Esophagus mucosa (tissue), 1 donor: Measurements from ENCODE around the gene PRDM16. TPM values are rescaled to one million over a fixed set of nuclear protein-coding genes. Genes with fewer than 3 reads are reported as not detected.
"Not testable (repeated sequence)": the region's sequence is repeated elsewhere in the genome, so short reads cannot be mapped to it uniquely, and the experiment has no call there.

Experiments
- ATAC-seq: fragments of 200-7000 bp; cut with Tn5 transposase; one replicate; pipeline ENCODE4 v1.9.1; 2020
- total RNA-seq: library from RNA; stranded (reverse); gene quantifications from one replicate; pipeline ENCODE4 v1.2.4, GENCODE V29; 2023
- donor health status: DM: yes; HTN: yes; CAD: no.

PRDM16 gene
- total RNA-seq, 1 donor from 2014 or later: 0.44 TPM

DNA sequence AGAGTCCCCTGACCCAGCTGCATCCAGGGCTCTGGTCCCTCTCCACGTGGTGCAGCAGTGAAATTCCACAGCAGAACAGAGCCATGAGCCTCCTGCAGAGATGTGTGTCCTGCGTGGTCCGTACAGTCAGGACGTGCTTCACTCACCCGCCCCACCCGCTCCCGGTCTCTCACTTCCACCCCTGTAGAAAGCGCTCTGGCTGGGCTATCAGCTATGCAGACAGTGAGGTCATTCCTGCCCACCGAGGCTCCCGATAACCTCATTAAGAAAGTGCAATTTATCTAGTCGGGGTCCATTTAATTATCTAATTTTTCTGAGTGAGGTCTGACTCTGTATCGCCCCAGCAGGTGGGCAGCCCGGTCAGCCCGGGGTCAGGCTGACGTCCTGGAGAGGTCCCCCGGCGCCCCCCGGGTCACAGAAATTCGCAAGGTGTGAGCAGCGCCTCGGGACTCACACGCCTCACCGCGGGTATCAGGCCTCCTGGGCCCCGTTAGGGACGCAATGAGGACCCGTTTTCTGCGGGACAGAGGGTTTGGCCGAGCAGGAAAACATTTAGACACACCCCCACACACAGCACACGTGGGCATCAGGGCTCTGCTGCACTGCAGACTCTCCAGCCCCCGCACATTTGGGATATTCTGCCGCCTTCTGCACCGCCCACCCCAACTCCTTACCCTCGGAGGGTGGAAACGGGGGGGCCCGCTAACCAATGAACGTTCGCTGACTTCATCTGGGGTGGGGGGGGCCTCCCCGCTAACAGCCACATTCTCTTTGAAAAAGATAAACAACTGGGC lies 76.7 kb downstream of the PRDM16 start:
- no peak for ATAC-seq

DNA sequence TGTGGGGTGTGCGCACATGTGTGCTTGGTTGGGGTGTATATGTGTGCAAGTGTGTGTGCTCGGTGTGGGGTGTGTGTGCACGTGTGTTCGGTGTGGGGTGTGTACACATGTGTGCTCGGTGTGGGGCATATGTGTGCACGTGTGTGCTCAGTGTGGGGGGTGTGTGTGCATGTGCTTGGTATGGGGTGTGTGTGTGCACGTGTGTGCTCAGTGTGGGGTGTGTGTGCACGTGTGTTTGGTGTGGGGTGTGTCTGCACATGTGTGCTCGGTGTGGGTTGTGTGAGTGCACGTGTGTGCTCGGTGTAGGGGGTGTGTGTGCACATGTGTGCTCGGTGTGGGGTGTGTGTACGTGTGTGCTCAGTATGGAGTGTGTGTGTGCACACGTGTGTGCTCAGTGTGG lies 77.5 kb downstream of the PRDM16 start:
- ATAC-seq: no peak

DNA sequence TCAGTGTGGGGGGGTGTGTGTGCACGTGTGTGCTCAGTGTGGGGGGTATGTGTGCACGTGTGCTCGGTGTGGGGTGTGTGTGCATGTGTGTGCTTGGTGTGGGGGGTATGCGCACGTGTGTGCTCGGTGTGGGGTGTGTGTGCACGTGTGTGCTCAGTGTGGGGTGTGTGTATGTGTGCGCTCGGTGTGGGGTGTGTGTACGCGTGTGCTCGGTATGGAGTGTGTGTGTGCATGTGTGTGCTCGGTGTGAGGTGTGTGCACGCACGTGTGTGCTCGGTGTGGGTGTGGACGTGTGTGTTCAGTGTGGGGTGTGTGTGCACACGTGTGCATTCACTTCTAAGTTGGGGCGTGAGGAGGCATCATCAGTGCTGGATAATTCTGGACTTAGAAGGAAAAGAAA lies 77.9 kb downstream of the PRDM16 start:
- ATAC-seq: no peak

DNA sequence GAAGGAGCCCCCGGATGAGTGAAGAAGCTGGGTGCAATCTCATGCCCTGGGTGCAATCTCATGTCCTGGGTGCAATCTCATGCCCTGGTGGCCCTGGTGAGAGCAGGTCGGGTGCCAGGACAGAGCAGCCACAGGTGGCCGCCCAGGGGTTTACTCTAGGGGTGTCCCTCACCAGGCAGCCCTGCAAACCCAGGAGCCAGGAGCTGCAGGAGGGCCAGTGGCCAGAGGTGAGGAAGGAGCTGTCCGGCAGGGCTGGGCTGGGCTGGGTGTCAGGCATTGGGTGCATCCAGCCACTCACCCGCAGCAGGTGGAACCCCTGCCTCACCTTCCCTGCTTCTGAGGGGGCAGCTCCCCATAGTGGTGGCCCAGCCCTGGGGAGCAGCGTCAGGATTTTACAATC lies 79.2 kb downstream of the PRDM16 start:
- ATAC-seq: no peak

DNA sequence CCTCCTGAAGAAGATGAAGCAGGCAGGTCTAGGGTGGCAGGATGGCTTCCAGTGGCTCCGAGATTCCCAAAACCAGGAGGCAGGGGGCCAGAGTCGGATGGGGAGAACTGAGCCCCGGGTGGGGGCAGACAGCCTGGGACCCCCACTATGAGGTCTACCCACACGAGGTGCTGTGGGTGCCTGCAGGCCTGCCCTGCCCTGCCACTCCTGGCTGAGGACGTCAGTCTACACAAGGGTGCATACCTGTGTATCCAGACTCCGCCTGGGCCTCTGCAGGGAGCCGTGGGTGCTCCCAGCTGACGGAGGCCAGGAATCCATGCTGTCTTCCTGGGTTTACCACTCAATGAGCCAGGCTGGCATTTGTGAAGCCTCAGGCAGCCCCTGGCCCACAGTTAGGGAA lies 80.3 kb downstream of the PRDM16 start:
- no peak for ATAC-seq

DNA sequence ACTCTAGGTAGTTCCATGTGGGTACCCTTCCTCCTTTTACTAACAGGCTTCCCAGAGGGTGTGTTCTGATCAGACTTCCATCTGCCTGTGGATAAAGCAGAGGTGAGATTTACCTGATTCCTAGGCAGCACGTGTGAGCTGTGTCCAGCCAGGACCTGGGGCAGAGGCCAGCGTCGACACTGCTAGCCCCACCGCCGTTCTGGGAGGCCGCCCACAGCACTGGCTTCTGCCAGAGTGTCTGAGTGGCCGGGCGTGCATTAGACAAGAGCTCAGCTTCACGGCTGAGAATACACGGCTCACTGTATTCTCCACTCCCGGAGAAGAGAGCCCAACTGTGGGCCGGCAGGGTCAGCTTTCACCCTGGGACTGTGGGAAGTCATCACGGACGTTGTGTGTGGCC lies 82.5 kb downstream of the PRDM16 start:
- no peak for ATAC-seq

DNA sequence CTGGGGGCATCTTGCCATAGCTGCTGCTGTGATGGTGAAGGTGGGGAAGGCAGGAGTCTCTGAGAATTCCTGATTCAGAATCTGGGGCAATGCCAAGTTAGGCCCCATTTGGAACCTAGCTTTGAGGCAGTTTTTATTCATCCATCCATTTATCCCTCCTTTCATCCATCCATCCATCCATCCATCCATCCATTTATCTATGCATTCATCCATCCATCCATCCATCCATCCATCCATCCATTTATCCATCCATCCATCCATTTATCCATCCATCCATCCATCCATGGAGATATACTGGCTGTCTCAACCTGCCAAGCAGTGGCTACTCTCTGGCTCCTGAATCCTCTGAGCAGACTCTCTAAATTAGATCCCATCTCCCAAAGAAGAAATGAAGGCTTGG lies 83.1 kb downstream of the PRDM16 start:
- no peak for ATAC-seq

DNA sequence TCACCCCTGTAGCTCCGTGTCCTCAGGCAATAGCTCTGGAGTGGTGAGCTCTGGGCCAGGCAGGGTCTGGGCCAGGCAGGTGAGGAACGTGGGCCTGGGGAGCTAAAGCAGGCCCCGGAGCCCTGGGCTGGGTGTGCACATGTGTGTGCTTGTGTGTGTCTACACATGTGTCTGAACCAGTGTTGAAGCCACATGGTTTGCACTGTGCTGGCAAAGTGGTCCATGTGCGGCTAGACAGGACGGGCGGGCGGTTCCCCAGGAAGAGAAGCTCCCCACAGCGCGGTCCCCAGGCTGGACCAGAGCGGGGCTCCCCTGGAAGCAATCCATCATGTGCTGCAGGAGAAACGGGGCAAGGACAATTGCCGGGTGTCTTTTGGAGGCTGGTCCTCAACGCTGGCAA lies 84.2 kb downstream of the PRDM16 start:
- ATAC-seq: no peak

DNA sequence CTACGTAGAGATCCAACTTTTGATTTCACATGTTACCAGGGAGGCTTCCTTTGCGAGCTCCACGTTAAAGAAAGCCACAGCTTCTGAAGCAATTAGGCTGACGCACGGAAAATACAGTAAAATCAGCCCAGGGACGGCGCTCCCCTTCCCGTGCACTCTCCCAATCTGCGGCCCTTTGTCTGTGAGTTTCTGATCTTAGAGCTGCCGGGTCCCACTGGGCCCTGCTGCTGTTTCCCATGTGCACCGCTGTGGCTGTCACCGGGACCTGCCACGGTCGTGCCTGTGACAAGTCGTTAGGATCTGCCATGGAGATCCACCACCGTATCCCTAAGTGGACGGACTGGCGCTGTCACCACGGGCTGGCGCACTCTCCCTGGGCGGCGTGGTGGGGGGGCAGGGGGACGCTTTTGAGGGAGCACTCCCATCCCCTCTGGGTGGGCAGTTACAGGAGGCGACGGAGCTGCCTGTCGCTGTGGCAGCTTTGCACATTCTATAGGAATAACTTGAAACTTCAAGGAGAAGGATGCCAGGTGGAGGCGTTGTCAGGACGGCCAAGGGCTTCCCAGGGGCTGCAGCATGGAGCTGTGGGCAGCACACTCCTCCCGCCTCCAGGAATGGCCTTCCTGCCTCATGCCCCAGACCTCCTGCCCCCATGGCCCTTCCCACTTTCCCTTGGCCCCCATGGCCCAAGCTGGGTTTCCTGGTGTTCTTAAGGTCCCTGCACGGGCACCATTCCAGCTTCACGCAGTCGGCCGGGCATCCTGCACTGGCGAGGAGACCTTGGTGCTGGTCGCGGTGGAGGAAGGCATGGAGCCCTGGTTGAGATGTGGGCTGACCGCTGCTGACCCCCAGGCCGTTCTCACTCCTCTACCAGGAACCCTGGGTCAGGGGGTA lies 85.1 kb downstream of the PRDM16 start:
- no peak for ATAC-seq

DNA sequence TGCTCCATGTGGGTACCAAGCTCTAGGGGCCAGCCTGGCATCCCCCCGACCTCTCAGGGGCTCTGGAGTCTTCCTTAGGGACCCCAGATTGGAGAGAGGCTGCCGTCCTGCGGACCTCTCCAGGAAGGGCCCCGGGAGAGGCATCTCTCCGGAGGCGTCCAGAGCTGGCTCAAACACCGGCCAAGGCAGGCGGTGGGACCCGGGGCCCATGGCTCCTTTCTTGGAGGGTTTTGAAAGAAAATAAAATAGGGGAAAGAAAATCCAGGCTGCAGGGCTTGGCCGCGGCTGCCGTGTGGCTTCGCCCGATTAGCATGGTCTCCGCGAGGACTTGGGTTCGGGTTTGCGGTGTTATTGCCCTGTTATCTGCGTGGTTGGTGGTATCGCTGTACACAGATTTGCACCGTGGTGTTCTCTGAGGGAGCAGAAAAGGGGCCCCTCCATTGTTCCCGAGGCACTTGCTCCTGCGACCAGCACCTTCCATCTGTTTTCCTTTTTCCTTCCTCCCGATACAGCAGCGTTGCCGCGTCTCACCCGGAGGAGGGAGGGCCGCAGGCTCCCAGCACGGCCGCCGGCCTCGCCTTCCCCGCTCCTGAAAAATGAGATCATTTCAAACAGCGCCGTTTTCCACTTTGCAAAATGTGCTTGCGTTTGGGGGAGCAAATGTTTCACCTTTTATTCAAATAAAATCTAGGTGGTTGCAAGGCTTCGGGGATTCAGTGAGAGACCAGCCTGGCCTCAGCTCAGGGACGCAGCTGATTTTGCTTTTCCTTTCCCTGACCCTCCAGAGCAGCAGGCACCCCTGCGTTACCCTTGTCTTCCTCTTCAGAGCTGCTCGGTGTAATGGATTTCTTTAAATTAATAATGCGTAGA lies 86.3 kb downstream of the PRDM16 start:
- no peak for ATAC-seq

DNA sequence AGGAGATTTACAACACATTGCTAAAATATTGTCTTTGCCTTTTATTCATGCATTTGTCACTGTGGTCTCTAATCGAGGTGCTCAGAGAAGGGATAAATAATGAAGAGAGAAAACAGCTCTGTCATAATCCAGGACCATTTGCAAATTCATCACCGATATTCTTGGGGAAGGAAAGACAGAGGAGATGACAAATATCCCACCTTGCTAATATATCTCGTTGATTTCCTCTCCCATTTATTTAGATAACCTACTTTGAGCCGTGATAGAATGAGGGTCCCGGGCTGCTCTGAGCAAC lies 86.9 kb downstream of the PRDM16 start:
- ATAC-seq: no peak

DNA sequence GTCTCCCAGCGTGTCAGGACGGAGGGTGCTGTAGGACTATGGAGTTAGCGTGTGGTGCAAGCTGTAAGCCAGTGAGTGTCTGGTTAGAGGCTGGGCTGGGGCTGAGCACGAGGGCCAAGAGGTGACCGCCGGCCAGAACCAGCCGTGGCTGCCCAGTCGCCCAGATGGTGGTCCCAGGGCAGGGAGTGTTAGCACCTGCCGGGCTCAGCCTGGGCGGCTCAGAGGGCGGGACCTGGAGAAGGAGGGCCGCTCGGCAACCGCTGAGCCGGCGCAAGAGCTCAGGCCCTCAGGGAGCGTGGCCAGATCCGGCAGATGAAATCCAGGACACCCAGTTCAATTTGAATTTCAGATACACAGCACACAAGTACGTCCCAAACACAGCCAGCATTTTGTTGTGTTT lies 87.9 kb downstream of the PRDM16 start:
- ATAC-seq: no peak

DNA sequence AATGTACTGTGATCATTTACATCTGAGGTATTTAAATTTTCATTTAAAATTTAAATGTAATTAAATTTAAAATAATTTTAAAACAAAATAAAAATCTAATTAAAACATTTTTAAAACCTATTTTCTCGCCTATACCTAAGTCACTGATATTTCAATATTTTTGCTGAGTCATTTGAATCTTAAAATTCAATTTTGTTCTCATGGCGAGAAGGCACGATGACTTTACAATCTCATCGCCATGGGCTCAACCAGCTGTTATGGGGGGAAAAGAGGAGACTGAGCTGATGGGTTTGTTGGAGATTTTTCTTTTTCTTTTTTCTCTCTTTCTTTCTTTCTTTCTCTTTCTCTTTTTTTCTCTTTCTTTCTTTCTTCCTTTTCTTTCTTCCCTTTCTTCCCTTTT lies 89.3 kb downstream of the PRDM16 start:
- ATAC-seq: no peak

DNA sequence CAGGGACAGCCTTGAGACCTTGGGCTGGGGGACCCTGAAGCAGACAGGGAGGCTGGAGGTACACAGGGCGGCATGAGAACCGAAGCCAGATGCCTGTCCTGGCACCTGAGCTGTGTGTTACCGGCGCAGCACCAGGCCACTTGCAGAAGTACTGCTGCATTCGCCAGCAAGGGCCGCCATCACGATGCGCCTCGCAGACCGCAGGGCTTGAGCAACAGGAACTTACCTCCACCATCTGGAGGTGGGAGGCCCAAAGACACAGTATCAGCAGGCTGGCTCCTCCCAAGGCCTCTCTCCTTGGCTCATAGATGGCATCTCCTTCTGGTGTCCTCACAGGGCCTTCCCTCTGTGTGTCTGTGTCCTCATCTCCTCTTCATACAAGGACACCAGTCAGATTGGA lies 90.1 kb downstream of the PRDM16 start:
- no peak for ATAC-seq

DNA sequence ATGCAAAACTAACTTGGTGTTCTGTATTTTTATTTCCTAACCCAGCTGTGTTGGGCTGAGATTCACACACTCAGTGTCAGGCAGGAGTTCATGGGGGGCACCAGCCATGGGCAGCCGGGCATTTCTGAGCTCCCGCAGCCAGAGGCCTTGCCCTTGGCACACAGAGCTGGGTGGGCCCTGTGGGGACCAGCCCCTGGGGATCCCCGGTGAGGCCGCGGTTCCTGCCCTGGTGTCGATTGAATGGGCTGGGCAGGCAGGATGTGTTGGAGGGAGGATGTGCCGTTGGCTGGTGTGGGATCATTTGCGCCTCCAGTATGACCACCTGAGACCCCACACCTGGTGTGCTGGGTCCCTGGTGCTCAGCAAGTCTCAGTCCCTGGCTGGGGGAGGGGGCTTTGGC lies 91.0 kb downstream of the PRDM16 start:
- no peak for ATAC-seq

DNA sequence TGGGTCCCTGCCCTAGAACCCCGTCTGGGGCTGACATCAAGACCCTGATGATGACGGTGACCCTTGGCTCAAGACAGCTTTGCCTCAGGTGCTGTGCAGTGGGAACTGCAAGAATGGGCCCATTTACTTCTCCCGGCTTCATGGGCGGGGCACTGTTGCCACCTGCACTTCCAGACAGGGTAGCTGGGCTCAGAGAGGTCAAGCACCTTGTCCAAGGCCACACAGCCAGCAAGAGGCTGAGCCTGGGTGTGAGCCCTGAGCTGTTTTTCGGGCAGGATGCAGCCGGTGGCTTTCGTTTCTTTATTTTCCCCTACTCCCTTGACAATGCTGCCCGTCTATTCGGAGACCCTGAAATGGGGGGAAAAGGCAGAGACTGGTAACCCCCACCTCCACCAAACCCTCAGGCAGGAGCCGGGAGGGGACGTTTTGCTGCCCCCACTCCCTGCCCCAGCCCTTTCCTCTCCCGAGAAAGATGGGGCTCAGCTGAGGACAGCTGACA lies 91.7 kb downstream of the PRDM16 start:
- ATAC-seq: no peak

DNA sequence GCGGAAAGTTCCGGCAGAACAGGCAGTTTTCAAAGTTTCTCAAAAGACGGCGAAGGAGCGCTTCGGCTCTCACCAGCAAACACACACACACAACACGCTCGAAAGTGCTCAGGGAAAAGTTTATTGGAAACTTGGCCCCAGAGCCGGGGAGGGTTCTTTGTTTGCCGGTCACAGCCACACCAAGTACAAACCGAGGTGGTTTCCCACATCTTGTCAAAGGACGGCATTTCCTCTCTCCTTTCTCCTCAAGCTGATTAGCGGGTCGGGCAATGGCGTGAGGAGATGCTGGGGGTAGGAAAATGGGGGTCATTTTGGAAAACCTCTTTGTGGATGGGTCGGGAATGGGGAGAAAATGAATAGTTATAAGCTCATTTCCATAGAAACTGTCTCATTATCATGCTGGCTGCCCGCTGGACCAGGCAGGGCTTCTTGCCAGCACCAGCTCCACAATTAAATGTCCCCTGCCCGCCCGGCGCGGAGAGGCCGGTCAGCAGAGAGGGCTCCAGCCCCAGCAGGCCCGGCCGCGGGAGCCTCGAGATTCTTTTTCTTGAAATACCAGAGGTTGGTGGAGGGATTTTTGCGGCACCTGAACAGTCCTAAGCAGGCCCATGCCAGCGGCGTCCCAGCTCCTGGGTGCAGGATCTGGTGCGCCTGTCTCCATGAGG lies 92.3 kb downstream of the PRDM16 start:
- no peak for ATAC-seq

DNA sequence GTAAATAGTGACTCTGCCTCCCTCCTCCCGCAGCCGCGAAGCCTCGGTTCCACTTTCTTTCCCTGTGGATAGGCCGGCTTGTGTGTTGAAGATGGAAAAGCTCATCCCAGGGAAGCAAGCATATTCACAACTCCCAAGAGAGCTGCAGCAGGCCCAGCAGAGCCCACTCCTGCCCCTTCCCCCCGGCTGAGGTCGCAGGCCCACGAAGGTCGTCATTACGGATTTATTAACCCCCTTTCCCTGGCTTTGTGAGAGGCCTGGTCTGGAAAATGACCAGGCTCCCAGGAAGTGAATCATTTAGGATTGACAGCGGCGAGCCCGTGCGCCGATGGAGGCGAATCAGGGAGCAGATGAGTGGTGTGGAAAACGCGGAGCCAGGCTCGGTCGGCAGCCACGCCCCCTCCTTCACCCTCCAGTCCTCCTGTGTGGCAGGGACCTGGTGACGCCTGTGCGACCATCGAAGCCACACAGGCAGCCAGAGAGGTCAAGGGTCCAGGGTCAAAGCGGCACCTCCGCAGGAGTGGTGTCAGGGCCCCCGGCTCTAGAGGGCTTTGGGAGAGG lies 93.4 kb downstream of the PRDM16 start:
- ATAC-seq: no peak

DNA sequence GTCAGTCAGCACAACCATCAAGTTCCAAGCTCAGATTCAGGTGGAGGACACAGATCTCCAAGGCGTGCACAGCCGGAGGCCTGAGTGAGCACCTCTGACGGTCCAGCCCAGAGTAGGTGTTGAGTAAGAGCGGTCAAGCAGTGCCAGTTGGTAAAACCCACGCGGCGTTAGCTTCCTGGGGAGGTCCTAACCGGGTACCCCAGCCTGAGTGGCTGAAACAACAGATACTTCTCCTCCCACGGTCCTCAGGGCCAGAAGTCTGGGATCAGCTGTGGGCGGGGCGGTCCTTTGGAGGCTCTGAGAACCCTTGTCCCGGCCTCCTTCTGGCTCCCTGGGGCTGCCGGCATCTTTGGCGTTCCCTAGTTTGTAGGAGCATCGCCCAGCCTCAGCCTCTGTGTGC lies 94.4 kb downstream of the PRDM16 start:
- ATAC-seq: no peak

DNA sequence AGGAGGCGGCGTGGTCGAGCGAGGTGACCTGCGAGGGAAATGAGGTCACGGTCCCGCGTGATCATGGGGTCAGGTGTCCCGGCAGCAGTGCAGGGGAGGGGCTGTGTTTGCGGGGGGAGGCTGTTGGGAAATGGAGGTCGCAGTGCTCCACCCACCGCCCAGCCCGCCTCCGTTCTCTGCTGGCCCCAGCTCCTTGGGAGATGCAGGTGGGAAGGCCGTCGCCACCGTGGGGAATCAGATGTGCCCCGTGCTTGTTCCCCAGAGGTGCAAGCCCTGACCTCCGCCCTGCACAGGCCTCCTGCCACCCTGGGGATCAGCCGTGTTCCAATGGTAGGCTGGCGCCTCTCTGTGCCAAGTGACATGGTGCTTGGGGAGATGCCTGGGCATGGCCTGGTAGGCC lies 95.7 kb downstream of the PRDM16 start:
- ATAC-seq: no peak

DNA sequence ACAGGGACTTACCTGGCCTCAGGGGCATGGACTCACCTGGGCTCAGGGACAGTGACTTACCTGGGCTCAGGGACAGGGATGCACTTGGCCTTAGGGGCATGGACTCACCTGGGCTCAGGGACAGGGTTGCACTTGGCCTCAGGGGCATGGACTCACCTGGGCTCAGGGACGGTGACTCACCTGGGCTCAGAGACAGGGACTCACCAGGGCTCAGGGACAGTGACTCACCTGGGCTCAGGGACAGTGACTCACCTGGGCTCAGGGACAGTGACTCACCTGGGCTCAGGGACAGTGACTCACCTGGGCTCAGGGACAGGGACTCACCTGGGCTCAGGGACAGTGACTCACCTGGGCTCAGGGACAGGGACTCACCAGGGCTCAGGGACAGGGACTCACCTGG lies 96.2 kb downstream of the PRDM16 start:
- not testable (repeated sequence) for ATAC-seq
